ENCODE data around the gene RFX7. TPM values are rescaled to one million over a fixed set of nuclear protein-coding genes. Genes with fewer than 3 reads are reported as not detected.

The RFX7 gene
- total and polyA plus RNA-seq, 2 experiments from 2014 or later, result 4.0 to 5.8 TPM

DNA sequence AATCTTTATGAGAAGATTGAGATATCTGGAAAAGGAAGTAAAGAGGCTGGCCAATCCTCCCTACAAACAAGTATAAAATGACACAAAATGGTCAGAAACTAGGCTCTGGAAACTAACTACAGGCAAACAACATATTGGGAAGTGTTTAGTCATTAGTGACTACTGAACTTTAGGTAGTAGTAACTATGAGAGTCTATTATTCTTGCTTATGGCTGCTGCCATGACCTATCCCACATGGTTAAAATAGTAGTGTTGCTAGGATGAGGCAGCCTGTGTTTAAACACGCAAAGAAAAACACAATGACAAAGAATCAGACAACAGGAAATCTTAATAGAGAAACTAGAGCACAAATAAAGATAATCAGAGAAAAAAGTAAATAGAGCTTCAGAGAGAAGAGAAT, 67.9 kb downstream of the RFX7 start:
- Histone ChIP-seq H3K27me3 (replicated peaks; ENCODE audit: insufficient read depth) (no peaks in the 10 kb centered on the region), H3K4me2 (ENCODE audit: unreplicated experiment) (no peak overlapping the region), H3K79me2 (ENCODE audit: insufficient read depth) (peaks cover 100% of the 10 kb centered on the region), H3F3A (ENCODE audit: insufficient read depth) (no peaks in the 10 kb centered on the region), H4K20me1 (ENCODE audit: insufficient read depth) (0 out of 2 replicates have a peak, but pooled peaks cover 4% of the 10 kb centered on the region), H3K27ac (no peak overlapping the region), H3K9me3 (ENCODE audit: low read depth) (no peaks in the 10 kb centered on the region), H3K4me1 (ENCODE audit: insufficient read depth) (no peaks in the 10 kb centered on the region), H3K4me3 (no peak overlapping the region), H3K9ac (no peak overlapping the region), H2AFZ (no peak overlapping the region), H3K9me2 (ENCODE audit: insufficient read depth) (no peaks in the 10 kb centered on the region), H3K36me3 (ENCODE audit: low read depth) (peaks cover 6% of the 10 kb centered on the region; the same call in 1 of the 2 replicates)
- WGBS, 2 experiments (ENCODE audit: low coverage in 1 of 2, low lambda C conversion rate in 2 of 2, missing lambda C conversion rate in 2 of 2), result 95 to 96% methylated on average over 1 of the region's 1 CpG
- in situ Hi-C loops (cut with MboI), result no loop called here
- no peak for DNase-seq
- no peak for TF ChIP-seq EZH2 (IDR thresholded peaks at IDR 0.05; ENCODE audit: insufficient read depth, poor library complexity, severe bottlenecking)
- no peak for TF ChIP-seq EZH2phosphoT487 (IDR thresholded peaks at IDR 0.05; ENCODE audit: insufficient read depth, low read depth)

DNA sequence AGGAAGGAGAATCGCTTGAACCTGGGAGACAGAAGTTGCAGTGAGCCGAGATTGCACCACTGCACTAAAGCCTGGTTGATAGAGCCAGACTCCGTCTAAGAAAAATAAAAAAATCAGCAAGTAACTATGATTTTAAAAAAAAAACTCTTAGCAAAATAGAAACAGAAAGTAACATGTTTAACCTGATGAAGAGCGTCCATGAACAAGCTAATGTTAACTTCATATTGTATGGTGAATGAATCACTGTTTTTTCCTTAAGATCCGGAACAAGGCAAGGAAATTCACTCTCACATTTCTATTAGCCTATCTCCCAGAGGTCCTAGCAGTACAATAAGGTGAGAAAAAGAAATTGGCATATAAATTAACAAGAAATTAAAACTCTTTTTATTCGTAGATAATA, 69.0 kb downstream of the RFX7 start:
- H3K79me2 ChIP-seq (ENCODE audit: insufficient read depth), result peaks cover 100% of the 10 kb centered on the region
- no peak overlapping the region for H3K4me3 ChIP-seq
- no peak overlapping the region for H3K9ac ChIP-seq
- no peak overlapping the region for H2AFZ ChIP-seq
- TF ChIP-seq EZH2 (IDR thresholded peaks at IDR 0.05; ENCODE audit: insufficient read depth, poor library complexity, severe bottlenecking) (no peak), EZH2phosphoT487 (IDR thresholded peaks at IDR 0.05; ENCODE audit: insufficient read depth, low read depth) (no peak)
- 96 to 98% methylated on average over 6 of the region's 6 CpGs for WGBS, 2 experiments (ENCODE audit: low coverage in 1 of 2, low lambda C conversion rate in 2 of 2, missing lambda C conversion rate in 2 of 2)
- H3K4me2 ChIP-seq (ENCODE audit: unreplicated experiment), result no peak overlapping the region
- in situ Hi-C loops (cut with MboI), result no loop called here
- H3K9me3 ChIP-seq (ENCODE audit: low read depth), result no peaks in the 10 kb centered on the region
- H3F3A ChIP-seq (ENCODE audit: insufficient read depth), result no peaks in the 10 kb centered on the region
- 0 out of 2 replicates have a peak, but pooled peaks cover 4% of the 10 kb centered on the region for H4K20me1 ChIP-seq (ENCODE audit: insufficient read depth)
- H3K9me2 ChIP-seq (ENCODE audit: insufficient read depth), result no peaks in the 10 kb centered on the region
- DNase-seq, result no peak
- no peak overlapping the region for H3K27ac ChIP-seq
- H3K27me3 ChIP-seq (replicated peaks; ENCODE audit: insufficient read depth), result no peaks in the 10 kb centered on the region
- no peaks in the 10 kb centered on the region for H3K4me1 ChIP-seq (ENCODE audit: insufficient read depth)
- peaks cover 6% of the 10 kb centered on the region; the same call in 1 of the 2 replicates for H3K36me3 ChIP-seq (ENCODE audit: low read depth)

DNA sequence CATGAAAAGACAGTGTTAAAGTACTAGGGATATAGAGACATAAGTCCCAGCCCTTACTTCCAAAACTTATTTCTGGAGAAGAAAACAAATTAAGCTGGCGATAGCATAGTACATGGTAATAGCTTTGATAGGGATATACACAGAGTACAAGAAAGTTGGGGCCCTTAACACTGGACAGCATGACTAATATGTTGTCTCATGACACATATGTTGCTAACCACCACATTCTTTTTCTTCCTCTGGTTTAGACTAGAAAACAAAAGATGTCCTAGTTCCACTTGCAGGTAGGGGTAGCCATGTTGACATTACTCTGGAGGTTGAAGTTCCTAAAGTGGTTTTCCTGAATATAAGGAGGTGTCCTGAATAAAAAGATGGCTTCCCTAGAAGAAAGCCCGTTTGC, 75.3 kb downstream of the RFX7 start:
- Histone ChIP-seq H3K4me1 (ENCODE audit: insufficient read depth) (peaks cover 8% of the 10 kb centered on the region), H3K27ac (no peak overlapping the region), H3K9me3 (ENCODE audit: low read depth) (no peaks in the 10 kb centered on the region), H3K4me2 (ENCODE audit: unreplicated experiment) (no peak overlapping the region), H3K79me2 (ENCODE audit: insufficient read depth) (peaks cover 100% of the 10 kb centered on the region), H2AFZ (no peak overlapping the region), H3K9me2 (ENCODE audit: insufficient read depth) (no peaks in the 10 kb centered on the region), H3F3A (ENCODE audit: insufficient read depth) (0 out of 2 replicates have a peak, but pooled peaks cover 9% of the 10 kb centered on the region), H3K4me3 (no peak overlapping the region), H3K9ac (no peak overlapping the region), H3K36me3 (ENCODE audit: low read depth) (peaks cover 6% of the 10 kb centered on the region; the same call in 1 of the 2 replicates), H4K20me1 (ENCODE audit: insufficient read depth) (0 out of 2 replicates have a peak, but pooled peaks cover 4% of the 10 kb centered on the region), H3K27me3 (replicated peaks; ENCODE audit: insufficient read depth) (no peaks in the 10 kb centered on the region)
- TF ChIP-seq EZH2phosphoT487 (IDR thresholded peaks at IDR 0.05; ENCODE audit: insufficient read depth, low read depth) (no peak), EZH2 (IDR thresholded peaks at IDR 0.05; ENCODE audit: insufficient read depth, poor library complexity, severe bottlenecking) (no peak)
- in situ Hi-C loops (cut with MboI), result no loop called here
- peak; percentile 61 for DNase-seq
- WGBS, 2 experiments (ENCODE audit: low coverage in 1 of 2, low lambda C conversion rate in 2 of 2, missing lambda C conversion rate in 2 of 2), result 97 to 99% methylated on average over 2 of the region's 2 CpGs

DNA sequence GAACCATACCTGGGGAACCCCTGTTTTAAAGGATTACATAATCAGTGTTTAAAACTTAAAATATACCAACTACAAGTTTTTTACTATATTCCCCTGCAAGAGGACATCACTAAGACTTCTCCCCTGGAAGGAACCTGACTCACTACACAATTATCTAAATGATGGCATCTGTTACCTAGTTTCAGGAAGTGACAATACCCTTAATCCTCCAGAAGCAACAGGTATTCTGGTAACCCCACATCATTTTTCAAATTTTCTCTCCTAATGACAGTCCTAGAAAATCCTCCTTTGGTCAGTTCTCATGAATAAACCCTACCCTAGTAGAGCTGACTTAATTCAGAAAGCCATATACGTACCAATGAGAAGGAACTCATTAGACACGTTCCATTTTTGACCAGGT, 78.4 kb downstream of the RFX7 start:
- Histone ChIP-seq H3K36me3 (ENCODE audit: low read depth) (no peaks in the 10 kb centered on the region), H3K4me3 (no peak overlapping the region), H3F3A (ENCODE audit: insufficient read depth) (0 out of 2 replicates have a peak, but pooled peaks cover 9% of the 10 kb centered on the region), H3K4me2 (ENCODE audit: unreplicated experiment) (no peak overlapping the region), H3K9me2 (ENCODE audit: insufficient read depth) (no peaks in the 10 kb centered on the region), H3K27me3 (replicated peaks; ENCODE audit: insufficient read depth) (no peaks in the 10 kb centered on the region), H2AFZ (no peak overlapping the region), H3K9ac (no peak overlapping the region), H3K9me3 (ENCODE audit: low read depth) (no peaks in the 10 kb centered on the region), H4K20me1 (ENCODE audit: insufficient read depth) (no peaks in the 10 kb centered on the region), H3K4me1 (ENCODE audit: insufficient read depth) (peaks cover 23% of the 10 kb centered on the region), H3K79me2 (ENCODE audit: insufficient read depth) (peaks cover 100% of the 10 kb centered on the region), H3K27ac (no peak overlapping the region)
- no peak for TF ChIP-seq EZH2phosphoT487 (IDR thresholded peaks at IDR 0.05; ENCODE audit: insufficient read depth, low read depth)
- no peak for TF ChIP-seq EZH2 (IDR thresholded peaks at IDR 0.05; ENCODE audit: insufficient read depth, poor library complexity, severe bottlenecking)
- in situ Hi-C loops (cut with MboI), result no loop called here
- no peak for DNase-seq
- 96 to 98% methylated on average over 2 of the region's 2 CpGs for WGBS, 2 experiments (ENCODE audit: low coverage in 1 of 2, low lambda C conversion rate in 2 of 2, missing lambda C conversion rate in 2 of 2)
